ENCODE results near the gene NDOR1. TPM values are rescaled to one million over a fixed set of nuclear protein-coding genes. Genes with fewer than 3 reads are reported as not detected.
A peak's percentile ranks its signal among the peaks of the same experiment; 100 is the strongest.

Gene NDOR1
- total RNA-seq, 4 donors from 2014 or later, result 9.0 to 16.6 (median 15.4) TPM

DNA sequence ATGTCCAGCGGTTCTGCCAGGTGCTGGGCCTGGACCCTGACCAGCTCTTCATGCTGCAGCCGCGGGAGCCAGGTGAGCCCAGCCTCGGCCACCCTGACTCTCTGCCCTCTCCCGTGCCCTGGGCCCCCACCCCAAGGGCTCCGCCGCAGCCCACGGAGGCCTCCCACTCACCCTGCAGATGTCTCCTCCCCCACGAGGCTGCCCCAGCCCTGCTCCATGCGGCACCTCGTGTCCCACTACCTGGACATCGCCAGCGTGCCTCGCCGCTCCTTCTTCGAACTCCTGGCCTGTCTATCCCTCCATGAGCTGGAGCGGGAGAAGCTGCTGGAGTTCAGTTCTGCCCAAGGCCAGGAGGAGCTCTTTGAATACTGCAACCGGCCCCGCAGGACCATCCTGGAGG lies 9.1 kb downstream of the NDOR1 start:
- no peak for DNase-seq
- no peaks in the 10 kb centered on the region for H3K9me3 ChIP-seq
- no peaks in the 10 kb centered on the region for H3K27me3 ChIP-seq
- H3K27ac ChIP-seq, result no peak overlapping the region
- no peaks in the 10 kb centered on the region for H3K36me3 ChIP-seq
- H3K4me3 ChIP-seq (replicated peaks in 1 of 3), result no peak overlapping the region
- intact Hi-C loops (cut with DNase I), result no loop called here
- WGBS, 2 donors, result 95% methylated on average over 16 to 19 of the region's 19 CpGs
- TF ChIP-seq, protein P1, sequence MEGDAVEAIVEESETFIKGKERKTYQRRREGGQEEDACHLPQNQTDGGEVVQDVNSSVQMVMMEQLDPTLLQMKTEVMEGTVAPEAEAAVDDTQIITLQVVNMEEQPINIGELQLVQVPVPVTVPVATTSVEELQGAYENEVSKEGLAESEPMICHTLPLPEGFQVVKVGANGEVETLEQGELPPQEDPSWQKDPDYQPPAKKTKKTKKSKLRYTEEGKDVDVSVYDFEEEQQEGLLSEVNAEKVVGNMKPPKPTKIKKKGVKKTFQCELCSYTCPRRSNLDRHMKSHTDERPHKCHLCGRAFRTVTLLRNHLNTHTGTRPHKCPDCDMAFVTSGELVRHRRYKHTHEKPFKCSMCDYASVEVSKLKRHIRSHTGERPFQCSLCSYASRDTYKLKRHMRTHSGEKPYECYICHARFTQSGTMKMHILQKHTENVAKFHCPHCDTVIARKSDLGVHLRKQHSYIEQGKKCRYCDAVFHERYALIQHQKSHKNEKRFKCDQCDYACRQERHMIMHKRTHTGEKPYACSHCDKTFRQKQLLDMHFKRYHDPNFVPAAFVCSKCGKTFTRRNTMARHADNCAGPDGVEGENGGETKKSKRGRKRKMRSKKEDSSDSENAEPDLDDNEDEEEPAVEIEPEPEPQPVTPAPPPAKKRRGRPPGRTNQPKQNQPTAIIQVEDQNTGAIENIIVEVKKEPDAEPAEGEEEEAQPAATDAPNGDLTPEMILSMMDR (IDR thresholded peaks at IDR 0.05), result no peak
- TF ChIP-seq POLR2A (IDR thresholded peaks at IDR 0.05), result no peak
- peaks cover 0 to 2% of the 10 kb centered on the region in 2 donors for H3K4me1 ChIP-seq

- Histone ChIP-seq H3K9me3 (no peaks in the 10 kb centered on the region), H3K4me1 (peaks cover 0 to 2% of the 10 kb centered on the region in 2 donors), H3K36me3 (no peaks in the 10 kb centered on the region), H3K27ac (no peak overlapping the region), H3K4me3 (replicated peaks in 1 of 3) (no peak overlapping the region), H3K27me3 (no peaks in the 10 kb centered on the region)
- intact Hi-C loops (cut with DNase I), result no loop called here
- no peak for DNase-seq
- TF ChIP-seq, protein P1 (IDR thresholded peaks at IDR 0.05), result no peak
- no peak for TF ChIP-seq POLR2A (IDR thresholded peaks at IDR 0.05)
- WGBS, 2 donors, result 90 to 95% methylated on average over 6 to 11 of the region's 22 CpGs
Observed at GRCh38 chr9:137215196-137215986, 9.9 kb downstream of the NDOR1 start.

GRCh38 chr9:137216188-137216965 lies 10.9 kb downstream of the NDOR1 start:
- Histone ChIP-seq H3K36me3 (no peaks in the 10 kb centered on the region), H3K4me1 (peaks cover 0 to 4% of the 10 kb centered on the region in 2 donors), H3K4me3 (replicated peaks in 1 of 3) (no peak overlapping the region), H3K9me3 (no peaks in the 10 kb centered on the region), H3K27ac (no peak overlapping the region), H3K27me3 (no peaks in the 10 kb centered on the region)
- intact Hi-C loops (cut with DNase I), result no loop called here
- 92 to 94% methylated on average over 12 to 23 of the region's 30 CpGs for WGBS, 2 donors
- no peak for TF ChIP-seq POLR2A (IDR thresholded peaks at IDR 0.05)
- TF ChIP-seq, protein P1 (IDR thresholded peaks at IDR 0.05), result no peak
- no peak for DNase-seq

DNA sequence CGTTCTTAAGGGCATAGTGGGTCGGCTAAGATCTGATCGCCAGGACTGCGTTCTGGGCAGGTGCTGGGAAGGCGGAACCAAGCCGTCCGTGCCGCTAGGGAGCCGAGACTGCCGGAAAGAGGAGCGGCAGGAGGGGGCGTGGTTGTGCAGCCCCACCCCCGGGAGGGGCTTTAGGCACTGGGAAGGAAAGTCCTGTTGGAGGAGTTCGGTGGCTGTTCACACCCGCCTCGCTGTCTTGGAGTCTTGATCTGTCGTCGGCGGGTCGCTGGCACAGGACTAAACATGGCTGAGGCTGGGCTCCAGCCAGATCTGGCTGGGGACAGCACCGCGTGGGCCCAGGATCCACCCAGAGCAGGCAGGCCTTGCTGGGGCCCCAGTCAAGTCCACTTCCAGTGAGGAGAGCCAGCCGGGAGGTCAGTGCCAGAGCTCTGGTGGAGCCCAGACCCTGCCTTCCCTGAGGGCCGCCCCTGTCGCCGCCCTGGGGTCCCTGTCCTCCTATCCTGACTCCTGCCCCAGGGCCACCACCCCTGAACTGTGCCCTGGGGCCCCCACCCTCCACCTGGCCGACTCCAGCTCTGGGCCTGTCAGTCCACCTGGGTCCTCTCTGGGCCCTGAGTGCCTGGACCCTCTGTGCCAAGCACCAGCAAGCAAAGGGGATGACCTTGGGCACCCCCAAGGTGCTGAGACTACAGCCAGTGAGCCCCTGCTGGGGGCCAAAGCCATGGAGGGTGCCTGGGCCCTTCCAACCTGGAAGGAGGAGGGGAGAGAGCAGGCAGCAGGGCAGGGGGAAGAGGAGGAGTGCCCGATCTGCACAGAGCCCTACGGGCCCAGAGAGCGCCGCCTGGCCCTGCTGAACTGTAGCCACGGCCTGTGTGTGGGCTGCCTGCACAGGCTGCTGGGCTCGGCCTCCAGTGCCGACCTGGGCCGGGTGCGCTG lies 12.0 kb downstream of the NDOR1 start:
- no peaks in the 10 kb centered on the region for H3K27me3 ChIP-seq
- peaks cover 2 to 10% of the 10 kb centered on the region in 2 donors for H3K4me1 ChIP-seq
- WGBS, 2 donors, result 52 to 84% methylated on average over 14 to 25 of the region's 36 CpGs
- no peaks in the 10 kb centered on the region for H3K9me3 ChIP-seq
- peak overlapping the region in 1 of 3 donors; percentile 9 for H3K4me3 ChIP-seq (replicated peaks in 1 of 3)
- no peak overlapping the region for H3K27ac ChIP-seq
- intact Hi-C loops (cut with DNase I), result no loop called here
- no peaks in the 10 kb centered on the region for H3K36me3 ChIP-seq
- TF ChIP-seq, protein P1 (IDR thresholded peaks at IDR 0.05), result no peak
- TF ChIP-seq POLR2A (IDR thresholded peaks at IDR 0.05), result peak in 1 of 2 donors; percentile 23
- peak; percentile 76 to 81 for DNase-seq

All from thyroid gland (tissue), 4 donors.